ENCODE measurements around the gene TM4SF5. TPM values are rescaled to one million over a fixed set of nuclear protein-coding genes. Genes with fewer than 3 reads are reported as not detected.

Gene TM4SF5
- not detected in 2 replicates for polyA plus RNA-seq (2011; rRNA removed)
- polyA minus RNA-seq (2011; rRNA and poly(A)+ RNA removed) = not detected in 2 replicates

GRCh38 chr17:4771519-4772234 lies at the start of gene TM4SF5:
TM4SF5 (plus strand) TSS chr17:4771886; CDS start chr17:4771923, 37 bp downstream.
- no peak within 1 kb of the TSS for H3K4me3 ChIP-seq (ENCODE audit: low read depth, low read length)
- TF ChIP-seq CTCF (IDR thresholded peaks at IDR 0.05; ENCODE audit: low read depth, low read length) = no peak
- no peak within 1 kb of the TSS for H3K27ac ChIP-seq (ENCODE audit: low read depth, low read length)
- H3K9me3 ChIP-seq (ENCODE audit: control insufficient read depth, insufficient read depth, low read length) = no peaks in the 10 kb centered on the region
- DNase-seq (ENCODE audit: low read depth, low spot score) = no peak
- ChIA-PET CTCF (no interaction called here), POLR2A (no interaction called here)
- peaks cover 25% of the 10 kb centered on the region for H3K27me3 ChIP-seq (ENCODE audit: control insufficient read depth, insufficient read depth, low read length)

- ChIA-PET CTCF (no interaction called here), POLR2A (no interaction called here)
- Histone ChIP-seq H3K4me3 (ENCODE audit: low read depth, low read length) (no peak overlapping the region), H3K27ac (ENCODE audit: low read depth, low read length) (no peak overlapping the region), H3K9me3 (ENCODE audit: control insufficient read depth, insufficient read depth, low read length) (peaks cover 5% of the 10 kb centered on the region; the same call in 1 of the 2 replicates), H3K27me3 (ENCODE audit: control insufficient read depth, insufficient read depth, low read length) (peaks cover 8% of the 10 kb centered on the region)
- no peak for TF ChIP-seq CTCF (IDR thresholded peaks at IDR 0.05; ENCODE audit: low read depth, low read length)
- no peak for DNase-seq (ENCODE audit: low read depth, low spot score)
Observed at GRCh38 chr17:4722678-4723240, 48.9 kb upstream of the TM4SF5 start.

DNA sequence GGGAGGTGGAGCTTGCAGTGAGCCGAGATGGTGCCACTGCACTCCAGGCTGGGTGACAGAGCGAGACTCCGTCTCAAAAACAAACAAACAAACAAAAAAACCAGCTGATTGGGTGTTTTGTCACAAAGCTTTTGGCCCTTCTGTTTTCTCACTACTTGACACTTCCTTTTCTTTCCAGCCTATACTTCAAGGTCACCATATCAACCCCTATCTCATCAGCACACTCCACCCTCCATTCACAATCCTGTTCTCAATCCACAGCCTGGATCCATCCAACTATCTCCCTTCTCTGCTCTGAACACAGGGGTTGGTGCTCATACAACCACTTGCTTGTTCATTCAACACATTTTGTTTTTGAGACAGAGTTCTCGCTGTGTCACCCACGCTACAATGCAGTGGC lies 47.0 kb upstream of the TM4SF5 start:
- DNase-seq (ENCODE audit: low read depth, low spot score) = no peak
- TF ChIP-seq CTCF (IDR thresholded peaks at IDR 0.05; ENCODE audit: low read depth, low read length) = no peak
- peaks cover 12% of the 10 kb centered on the region for H3K27me3 ChIP-seq (ENCODE audit: control insufficient read depth, insufficient read depth, low read length)
- peaks cover 5% of the 10 kb centered on the region; the same call in 1 of the 2 replicates for H3K9me3 ChIP-seq (ENCODE audit: control insufficient read depth, insufficient read depth, low read length)
- POLR2A ChIA-PET = no interaction called here
- no peak overlapping the region for H3K27ac ChIP-seq (ENCODE audit: low read depth, low read length)
- no peak overlapping the region for H3K4me3 ChIP-seq (ENCODE audit: low read depth, low read length)
- CTCF ChIA-PET = interaction anchor here (0.6 kb wide), 2 partner anchors 62 to 158 kb away, joined by 5 to 8 read pairs; no protein-coding TSS in a partner anchor

DNA sequence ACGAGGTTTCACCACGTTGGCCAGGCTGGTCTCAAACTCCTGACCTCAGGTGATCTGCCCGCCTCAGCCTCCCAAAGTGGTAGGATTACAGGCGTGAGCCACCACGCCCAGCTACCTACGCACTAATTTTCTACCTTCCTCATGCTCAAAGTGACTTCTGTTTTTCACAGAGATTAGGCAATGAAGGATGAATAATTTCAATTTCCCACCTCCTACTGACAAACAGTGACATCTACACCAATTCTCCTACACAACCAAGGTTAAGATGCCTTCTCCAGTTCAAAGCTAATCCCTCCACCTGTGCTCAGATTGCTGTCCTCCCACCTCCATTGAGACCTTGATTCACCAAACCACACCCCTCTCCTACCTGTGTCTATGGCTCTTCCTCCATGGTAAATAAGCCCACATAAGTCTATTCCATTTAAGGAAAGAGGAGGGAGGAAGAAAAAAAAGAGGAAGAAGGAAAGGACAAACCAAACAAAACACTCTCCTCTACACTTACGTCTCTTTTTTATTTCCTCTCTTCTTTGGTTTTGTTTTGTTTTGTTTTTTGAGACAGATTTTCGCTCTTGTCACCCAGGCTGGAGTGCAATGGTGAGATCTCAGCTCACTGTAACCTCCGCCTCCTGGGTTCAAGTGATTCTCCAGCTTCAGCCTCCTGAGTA lies 45.9 kb upstream of the TM4SF5 start:
- H3K27me3 ChIP-seq (ENCODE audit: control insufficient read depth, insufficient read depth, low read length) = peaks cover 12% of the 10 kb centered on the region
- ChIA-PET POLR2A (no interaction called here), CTCF (no interaction called here)
- no peak for TF ChIP-seq CTCF (IDR thresholded peaks at IDR 0.05; ENCODE audit: low read depth, low read length)
- no peak overlapping the region for H3K4me3 ChIP-seq (ENCODE audit: low read depth, low read length)
- no peak overlapping the region for H3K27ac ChIP-seq (ENCODE audit: low read depth, low read length)
- no peak for DNase-seq (ENCODE audit: low read depth, low spot score)
- no peaks in the 10 kb centered on the region for H3K9me3 ChIP-seq (ENCODE audit: control insufficient read depth, insufficient read depth, low read length)

DNA sequence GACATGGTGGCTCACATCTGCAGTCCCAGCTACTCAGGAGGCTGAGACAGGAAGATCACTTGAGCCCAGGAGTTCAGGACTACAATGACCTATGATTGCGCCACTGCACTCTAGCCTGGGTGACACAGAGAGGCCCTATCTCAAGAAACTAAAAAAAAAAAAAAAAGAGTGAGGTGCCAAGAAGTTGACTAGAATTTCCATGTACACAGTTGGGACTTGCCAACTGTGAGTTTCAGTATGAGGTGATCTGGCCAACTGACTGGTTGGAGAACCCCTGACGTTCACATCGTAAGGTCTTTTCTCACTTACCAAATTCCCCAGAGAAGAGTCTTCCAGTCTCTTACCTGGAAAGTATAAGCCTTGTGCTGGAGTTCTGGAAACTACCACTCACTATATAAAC lies 43.6 kb upstream of the TM4SF5 start:
- Histone ChIP-seq H3K9me3 (ENCODE audit: control insufficient read depth, insufficient read depth, low read length) (no peaks in the 10 kb centered on the region), H3K4me3 (ENCODE audit: low read depth, low read length) (no peak overlapping the region), H3K27ac (ENCODE audit: low read depth, low read length) (no peak overlapping the region), H3K27me3 (ENCODE audit: control insufficient read depth, insufficient read depth, low read length) (peaks cover 12% of the 10 kb centered on the region)
- ChIA-PET CTCF (interaction anchor here (0.7 kb wide), 1 partner anchor 62 kb away, joined by 6 read pairs; no protein-coding TSS in a partner anchor), POLR2A (no interaction called here)
- TF ChIP-seq CTCF (IDR thresholded peaks at IDR 0.05; ENCODE audit: low read depth, low read length) = no peak
- no peak for DNase-seq (ENCODE audit: low read depth, low spot score)

Measured in AG04450 (cell line).